ENCODE results near the gene MSL1. TPM values are rescaled to one million over a fixed set of nuclear protein-coding genes. Genes with fewer than 3 reads are reported as not detected.

The MSL1 gene
- total and polyA plus RNA-seq, 9 of the 15 experiments (the other 6 are each of a cell fraction or from before 2014, with no cell fraction given): 13.8 to 120 (median 61.9) TPM

DNA sequence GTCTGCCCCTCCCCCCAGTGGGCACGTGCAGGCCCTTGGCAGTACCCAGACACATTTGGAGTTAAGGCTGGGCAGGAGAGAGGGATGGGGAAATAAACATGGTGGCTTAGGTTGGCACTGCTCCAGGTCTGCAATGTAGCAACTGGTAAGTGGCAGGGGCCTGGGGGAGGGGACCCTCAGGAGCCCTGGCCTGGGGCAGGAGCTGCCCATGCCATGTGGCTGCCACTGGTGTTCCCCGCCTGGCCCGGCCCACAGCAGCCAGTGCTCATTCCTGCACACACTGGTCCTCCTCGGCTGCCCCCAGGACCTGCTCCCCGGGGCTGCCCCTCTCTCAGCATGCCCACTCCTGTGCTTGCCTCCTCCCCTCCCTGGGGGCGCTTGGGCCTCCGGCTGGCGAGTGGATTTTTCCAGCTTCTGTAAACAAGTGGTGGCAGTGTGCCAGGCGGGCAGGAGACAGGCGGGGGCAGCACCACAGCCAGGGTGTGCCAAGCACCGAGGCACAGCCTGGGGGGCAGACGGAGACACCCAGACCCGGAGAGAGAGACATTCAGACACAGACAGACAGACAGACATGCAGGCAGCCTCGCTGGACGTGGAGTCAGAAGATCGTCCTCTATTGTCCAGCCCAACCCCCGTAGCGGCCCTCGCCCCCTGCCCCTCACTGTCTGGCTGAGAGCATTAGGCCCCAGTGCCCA is 49.6 kb upstream of the MSL1 start:
- CTCF ChIA-PET (ENCODE audit: low intra/inter-chr PET ratio): no interaction called here
- no TSS peak for BruUV-seq (replicated peaks)
- H3K4me2 ChIP-seq (ENCODE audit: insufficient read depth, low read length): peak overlapping the region; percentile 74
- no peaks in the 10 kb centered on the region for H3K27me3 ChIP-seq (ENCODE audit: control insufficient read depth in 2 of 2, insufficient read depth in 2 of 2, low read length in 2 of 2)
- intact Hi-C loops (cut with micrococcal nuclease): no loop called here
- no peaks in the 10 kb centered on the region for H3K9me1 ChIP-seq (ENCODE audit: control insufficient read depth, insufficient read depth, low read length)
- no peaks in the 10 kb centered on the region for H4K20me1 ChIP-seq (replicated peaks; ENCODE audit: control insufficient read depth, insufficient read depth, low read length)
- POLR2A ChIA-PET: no interaction called here
- DNase-seq (ENCODE audit: extremely low read depth in 1 of 4, low spot score in 3 of 4) (no peak), ATAC-seq (no peak), FAIRE-seq (no peak)
- no peak overlapping the region for H3K4me3 ChIP-seq
- peak overlapping the region; percentile 43 to 90; a peak in 3 of 4 replicates for H3K9ac ChIP-seq (ENCODE audit: insufficient read depth in 1 of 2, low read depth in 2 of 2, low read length in 2 of 2)
- WGBS (ENCODE audit: insufficient coverage, low coverage, missing lambda C conversion rate): 47% methylated on average over 18 of the region's 19 CpGs
- H3K27ac ChIP-seq (ENCODE audit: extremely low read depth, low read depth, low read length): peak overlapping the region; percentile 77
- no peak overlapping the region for H2AFZ ChIP-seq (ENCODE audit: low read depth, low read length)
- peaks cover 23% of the 10 kb centered on the region; the same call in 2 of the 3 replicates for H3K36me3 ChIP-seq (ENCODE audit: control insufficient read depth, insufficient read depth, low read length)
- in situ Hi-C loops (cut with MboI): no loop called here
- no peaks in the 10 kb centered on the region for H3K9me3 ChIP-seq (replicated peaks; ENCODE audit: control insufficient read depth, insufficient read depth, low read depth, low read length)
- peaks cover 70% of the 10 kb centered on the region for H3K79me2 ChIP-seq (ENCODE audit: control insufficient read depth, insufficient read depth, low read length)
- peak; percentile 83 for TF ChIP-seq BHLHE40 (IDR thresholded peaks at IDR 0.05; ENCODE audit: low read length)
- TF ChIP-seq, protein P1, sequence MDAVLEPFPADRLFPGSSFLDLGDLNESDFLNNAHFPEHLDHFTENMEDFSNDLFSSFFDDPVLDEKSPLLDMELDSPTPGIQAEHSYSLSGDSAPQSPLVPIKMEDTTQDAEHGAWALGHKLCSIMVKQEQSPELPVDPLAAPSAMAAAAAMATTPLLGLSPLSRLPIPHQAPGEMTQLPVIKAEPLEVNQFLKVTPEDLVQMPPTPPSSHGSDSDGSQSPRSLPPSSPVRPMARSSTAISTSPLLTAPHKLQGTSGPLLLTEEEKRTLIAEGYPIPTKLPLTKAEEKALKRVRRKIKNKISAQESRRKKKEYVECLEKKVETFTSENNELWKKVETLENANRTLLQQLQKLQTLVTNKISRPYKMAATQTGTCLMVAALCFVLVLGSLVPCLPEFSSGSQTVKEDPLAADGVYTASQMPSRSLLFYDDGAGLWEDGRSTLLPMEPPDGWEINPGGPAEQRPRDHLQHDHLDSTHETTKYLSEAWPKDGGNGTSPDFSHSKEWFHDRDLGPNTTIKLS (IDR thresholded peaks at IDR 0.05; ENCODE audit: borderline replicate concordance, low read depth): no peak
- TF ChIP-seq NFIC (IDR thresholded peaks at IDR 0.05): peak; percentile 77; the same call in 1 of the 2 replicates
- H3K4me1 ChIP-seq (replicated peaks in 1 of 2; ENCODE audit: control insufficient read depth in 2 of 2, insufficient read depth in 2 of 2, low read length in 2 of 2): peaks cover 86 to 93% of the 10 kb centered on the region in 2 experiments
